ENCODE measurements around the gene NLRC5.

NLRC5 gene

DNA sequence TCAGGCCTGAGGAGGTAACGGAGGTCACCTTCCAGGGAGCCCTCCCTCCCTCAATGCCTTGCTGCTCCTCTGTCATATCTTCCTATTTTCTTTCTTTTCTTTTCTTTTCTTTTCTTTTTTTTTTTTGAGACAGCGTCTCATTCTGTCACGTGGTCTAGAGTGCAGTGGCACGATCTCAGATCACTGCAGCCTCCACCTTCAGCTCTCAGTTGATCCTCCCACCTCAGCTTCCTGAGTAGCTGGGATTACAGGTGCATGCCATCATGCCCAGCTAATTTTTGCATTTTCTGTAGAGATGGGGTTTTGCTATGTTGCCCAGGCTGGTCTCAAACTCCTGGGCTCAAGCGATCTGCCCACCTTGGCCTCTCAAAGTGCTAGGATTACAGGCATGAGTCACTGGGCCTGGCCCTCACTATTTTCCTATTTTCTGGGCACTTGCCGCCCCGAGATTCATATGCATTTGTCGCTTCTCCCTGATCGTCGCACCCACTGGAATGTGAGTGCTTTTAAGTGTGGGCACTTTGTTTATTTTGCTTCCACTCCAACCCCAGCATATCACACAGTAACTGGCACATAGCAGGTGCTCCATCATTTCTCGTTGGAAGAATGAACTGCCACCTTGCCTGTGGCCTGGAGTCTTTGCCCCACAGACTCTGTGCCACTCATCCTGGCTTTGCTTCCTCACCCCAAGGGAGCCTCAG, 134.8 kb downstream of the NLRC5 start:
- TF ChIP-seq, protein P1, sequence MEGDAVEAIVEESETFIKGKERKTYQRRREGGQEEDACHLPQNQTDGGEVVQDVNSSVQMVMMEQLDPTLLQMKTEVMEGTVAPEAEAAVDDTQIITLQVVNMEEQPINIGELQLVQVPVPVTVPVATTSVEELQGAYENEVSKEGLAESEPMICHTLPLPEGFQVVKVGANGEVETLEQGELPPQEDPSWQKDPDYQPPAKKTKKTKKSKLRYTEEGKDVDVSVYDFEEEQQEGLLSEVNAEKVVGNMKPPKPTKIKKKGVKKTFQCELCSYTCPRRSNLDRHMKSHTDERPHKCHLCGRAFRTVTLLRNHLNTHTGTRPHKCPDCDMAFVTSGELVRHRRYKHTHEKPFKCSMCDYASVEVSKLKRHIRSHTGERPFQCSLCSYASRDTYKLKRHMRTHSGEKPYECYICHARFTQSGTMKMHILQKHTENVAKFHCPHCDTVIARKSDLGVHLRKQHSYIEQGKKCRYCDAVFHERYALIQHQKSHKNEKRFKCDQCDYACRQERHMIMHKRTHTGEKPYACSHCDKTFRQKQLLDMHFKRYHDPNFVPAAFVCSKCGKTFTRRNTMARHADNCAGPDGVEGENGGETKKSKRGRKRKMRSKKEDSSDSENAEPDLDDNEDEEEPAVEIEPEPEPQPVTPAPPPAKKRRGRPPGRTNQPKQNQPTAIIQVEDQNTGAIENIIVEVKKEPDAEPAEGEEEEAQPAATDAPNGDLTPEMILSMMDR (conservative IDR thresholded peaks at IDR 0.05; ENCODE audit: low read depth, low read length), result no peak
- DNase-seq (ENCODE audit: low read depth), result no peak
- no peak overlapping the region for H3K4me3 ChIP-seq (ENCODE audit: low read length)

DNA sequence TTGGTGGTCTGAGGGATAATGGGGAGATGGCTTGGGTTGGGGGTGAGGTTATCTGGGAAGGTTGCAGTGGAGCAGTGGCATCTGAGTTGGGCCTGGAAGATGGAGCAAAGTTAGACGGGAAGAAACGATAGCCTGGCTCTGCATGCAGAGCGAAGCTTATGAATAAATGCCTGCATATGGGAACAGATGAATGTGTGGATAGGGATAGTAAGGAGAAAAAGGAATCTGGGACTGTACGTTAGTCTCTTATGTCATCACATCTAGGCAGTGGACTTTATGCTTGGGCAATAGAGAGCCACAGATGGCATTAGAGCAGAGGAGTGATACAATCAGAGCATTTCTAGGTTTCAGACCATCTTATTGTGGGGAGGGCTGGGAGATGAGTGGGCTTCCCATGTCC, 136.0 kb downstream of the NLRC5 start:
- TF ChIP-seq, protein P1 (conservative IDR thresholded peaks at IDR 0.05; ENCODE audit: low read depth, low read length), result no peak
- H3K4me3 ChIP-seq (ENCODE audit: low read length), result no peak overlapping the region
- DNase-seq (ENCODE audit: low read depth), result no peak

DNA sequence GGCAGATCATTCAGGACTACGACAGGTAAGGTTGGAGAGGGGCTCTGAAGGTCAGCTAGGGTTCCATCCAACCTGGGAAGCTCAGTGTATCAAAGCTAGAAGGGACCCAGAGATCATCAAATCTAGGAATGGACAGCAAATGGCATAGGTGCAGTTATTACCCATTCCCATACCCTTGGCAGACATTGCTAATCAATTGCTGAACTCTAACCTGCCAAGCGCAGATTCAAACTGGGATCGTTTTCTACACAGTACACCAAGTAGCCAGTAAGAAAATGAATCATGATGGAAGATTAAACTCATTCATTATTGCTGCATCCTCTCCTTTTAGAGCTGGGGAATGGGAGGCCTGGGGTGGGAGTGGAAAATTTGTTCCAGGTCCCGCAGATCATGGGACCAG, 136.6 kb downstream of the NLRC5 start:
- TF ChIP-seq, protein P1 (conservative IDR thresholded peaks at IDR 0.05; ENCODE audit: low read depth, low read length), result no peak
- no peak overlapping the region for H3K4me3 ChIP-seq (ENCODE audit: low read length)
- no peak for DNase-seq (ENCODE audit: low read depth)

DNA sequence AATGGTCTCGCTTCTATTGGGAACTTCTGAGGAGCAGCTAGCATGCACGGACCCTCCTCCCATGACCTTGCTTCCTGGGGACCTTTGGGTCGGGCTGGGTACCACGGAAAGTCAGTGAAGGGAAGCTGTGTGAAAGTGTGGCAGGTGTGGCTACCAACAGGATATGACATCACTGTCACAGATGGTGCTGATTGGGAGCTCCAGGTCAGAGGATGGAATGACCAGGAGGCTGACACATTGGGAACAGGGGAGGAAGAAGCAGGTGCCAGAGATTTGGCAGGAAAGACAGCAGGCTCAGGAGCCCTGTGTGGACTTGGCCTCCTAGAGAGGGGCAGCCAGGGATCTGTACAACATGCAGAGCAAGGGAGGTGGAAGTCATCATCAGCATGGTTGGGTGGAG, 137.1 kb downstream of the NLRC5 start:
- H3K4me3 ChIP-seq (ENCODE audit: low read length), result no peak overlapping the region
- TF ChIP-seq, protein P1 (conservative IDR thresholded peaks at IDR 0.05; ENCODE audit: low read depth, low read length), result no peak
- no peak for DNase-seq (ENCODE audit: low read depth)

DNA sequence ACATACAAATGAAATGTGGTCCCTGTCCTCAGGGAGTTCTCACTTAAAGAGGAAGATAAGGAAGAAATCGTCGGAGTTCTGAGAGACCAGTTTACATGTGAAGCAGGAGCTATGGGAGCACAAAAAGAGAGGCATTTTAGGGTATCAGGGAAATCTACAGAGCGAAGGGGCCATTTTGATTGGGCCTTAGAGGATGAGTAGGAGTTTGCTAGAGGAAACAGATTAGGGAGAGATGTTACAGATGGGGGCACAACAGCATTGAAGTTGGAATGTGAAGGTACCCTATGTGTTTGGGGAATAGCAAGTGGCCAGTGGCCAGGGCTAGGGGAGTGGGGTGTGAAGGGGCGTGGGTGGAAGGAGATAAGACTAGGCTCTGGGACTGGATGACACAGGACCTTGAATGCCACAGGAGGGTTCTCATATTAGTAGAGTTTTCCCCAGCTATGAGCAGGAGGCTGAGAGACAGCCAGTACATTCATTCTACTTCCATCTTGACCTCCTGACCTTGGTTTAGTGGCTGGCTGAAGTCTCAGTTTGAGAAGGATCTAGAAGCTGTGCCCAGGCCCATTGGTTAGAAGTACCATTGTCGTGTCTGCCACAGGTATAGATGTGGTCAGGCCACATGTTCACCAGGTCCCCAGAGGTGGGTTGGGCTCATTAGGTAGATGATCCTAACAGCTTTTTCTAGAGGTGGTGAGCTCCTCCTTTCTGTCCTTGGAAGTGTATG, 137.8 kb downstream of the NLRC5 start:
- DNase-seq (ENCODE audit: low read depth), result no peak
- TF ChIP-seq, protein P1 (conservative IDR thresholded peaks at IDR 0.05; ENCODE audit: low read depth, low read length), result no peak
- H3K4me3 ChIP-seq (ENCODE audit: low read length), result no peak overlapping the region

DNA sequence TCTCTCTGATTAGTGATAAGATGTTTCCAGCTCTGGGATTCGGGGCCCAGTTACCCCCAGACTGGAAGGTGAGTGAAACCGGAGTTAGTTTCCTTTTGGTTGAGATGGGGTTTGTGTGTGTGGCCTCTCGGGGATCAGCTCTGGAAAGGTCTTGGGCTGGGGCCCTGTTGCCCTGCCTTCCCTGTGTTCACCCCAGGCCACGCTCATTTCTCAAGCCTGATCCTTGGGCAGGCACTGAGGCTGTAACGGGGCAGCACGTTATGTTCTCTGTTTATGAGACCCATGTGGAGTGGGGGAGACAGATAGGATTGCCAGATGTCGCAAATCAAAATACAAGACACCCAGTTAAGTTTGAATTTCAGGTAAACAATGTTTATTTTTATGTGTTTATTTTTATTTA, 138.5 kb downstream of the NLRC5 start:
- no peak overlapping the region for H3K4me3 ChIP-seq (ENCODE audit: low read length)
- no peak for DNase-seq (ENCODE audit: low read depth)
- TF ChIP-seq, protein P1 (conservative IDR thresholded peaks at IDR 0.05; ENCODE audit: low read depth, low read length), result no peak

All from retinal pigment epithelial cell (primary cell).